HFFc6 (cell line): ENCODE data around the gene PPM1F. TPM values are rescaled to one million over a fixed set of nuclear protein-coding genes. Genes with fewer than 3 reads are reported as not detected.

ENCODE experiments used
- DNase-seq: peaks from one replicate; pipeline ENCODE4 v3.0.0-alpha.2; 2018
- H3K27ac Mint-ChIP-seq: 2 replicates; pipeline ENCODE4 v1.8.0; 2020; ENCODE audit warnings: mild to moderate bottlenecking, mixed read lengths
- H3K27me3 Mint-ChIP-seq: 2 replicates; pipeline ENCODE4 v1.8.0; 2021; ENCODE audit warnings: mild to moderate bottlenecking, moderate library complexity, mixed read lengths; ENCODE audit not compliant: insufficient read depth
- H3K36me3 Mint-ChIP-seq: 2 replicates; pipeline ENCODE4 v1.8.0; 2021; ENCODE audit warnings: low read depth, mixed read lengths
- H3K4me1 Mint-ChIP-seq: 2 replicates; pipeline ENCODE4 v1.8.0; 2020; ENCODE audit warnings: low read depth, mixed read lengths
- H3K4me3 Mint-ChIP-seq: 2 replicates; pipeline ENCODE4 v1.8.0; 2020; ENCODE audit warnings: mild to moderate bottlenecking, moderate library complexity, mixed read lengths
- H3K9me3 Mint-ChIP-seq: 2 replicates; pipeline ENCODE4 v1.8.0; 2020; ENCODE audit warnings: mild to moderate bottlenecking, mixed read lengths
- CTCF ChIP-seq: fragments of 200-600 bp; sonication (generic); IDR thresholded peaks from 2 replicates; pipeline ENCODE4 v1.5.0; 2021; ENCODE audit warnings: antibody characterized with exemption, mild to moderate bottlenecking
- total RNA-seq, 6 experiments: library from RNA; stranded (reverse); fragmentation: NEBNext Ultra II Directional; extraction: Animal tissue kit (Norgen Biotek cat#: 25700); gene quantifications; 2 replicates in 1 of 6; 3 replicates in 5 of 6; pipeline ENCODE4 v1.2.3, GENCODE V29; 2021

PPM1F gene
- total RNA-seq, 6 experiments from 2014 or later = 56.1 to 65.3 (median 60.6) TPM

- Mint-ChIP-seq H3K27me3 (peaks cover 27% of the 10 kb centered on the region), H3K4me1 (no peaks in the 10 kb centered on the region), H3K9me3 (no peaks in the 10 kb centered on the region), H3K27ac (no peak overlapping the region), H3K36me3 (no peaks in the 10 kb centered on the region), H3K4me3 (no peak overlapping the region)
- 0 out of 2 replicates have a peak, but pooled peaks have one; percentile 10 for TF ChIP-seq CTCF
- no peak for DNase-seq
Observed at GRCh38 chr22:21990445-21991303, 38.0 kb upstream of the PPM1F start.

DNA sequence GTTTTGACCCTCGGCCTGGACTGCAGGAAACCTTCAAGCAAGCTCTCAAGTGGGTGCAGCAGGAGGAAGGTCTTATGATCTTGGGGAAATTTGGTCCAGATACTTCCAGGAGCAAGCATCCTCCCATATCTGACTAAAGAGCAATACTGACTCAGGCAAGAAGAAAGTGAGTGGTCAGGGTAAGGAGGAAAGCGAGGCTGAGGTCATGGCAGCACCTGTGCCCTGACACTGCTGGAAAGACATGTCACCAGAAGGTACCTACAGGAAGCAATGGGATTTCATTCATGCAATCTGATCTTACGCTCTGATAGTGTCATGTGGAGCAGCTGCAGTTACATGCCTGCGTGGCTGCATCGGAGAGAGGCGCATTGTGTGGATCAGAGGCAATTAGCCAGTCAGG, 36.4 kb upstream of the PPM1F start:
- Mint-ChIP-seq H3K27ac (no peak overlapping the region), H3K4me3 (no peak overlapping the region), H3K27me3 (peaks cover 16% of the 10 kb centered on the region), H3K9me3 (no peaks in the 10 kb centered on the region), H3K4me1 (peaks cover 6% of the 10 kb centered on the region; the same call in 1 of the 2 replicates), H3K36me3 (no peaks in the 10 kb centered on the region)
- no peak for DNase-seq
- TF ChIP-seq CTCF = no peak

GRCh38 chr22:21985214-21985613, 32.6 kb upstream of the PPM1F start:
- no peaks in the 10 kb centered on the region for H3K36me3 Mint-ChIP-seq
- no peak overlapping the region for H3K4me3 Mint-ChIP-seq
- no peak; the same call in 1 of the 2 replicates for TF ChIP-seq CTCF
- no peaks in the 10 kb centered on the region for H3K9me3 Mint-ChIP-seq
- H3K4me1 Mint-ChIP-seq = peaks cover 21% of the 10 kb centered on the region
- H3K27ac Mint-ChIP-seq = no peak overlapping the region
- DNase-seq = no peak
- H3K27me3 Mint-ChIP-seq = peaks cover 11% of the 10 kb centered on the region

DNA sequence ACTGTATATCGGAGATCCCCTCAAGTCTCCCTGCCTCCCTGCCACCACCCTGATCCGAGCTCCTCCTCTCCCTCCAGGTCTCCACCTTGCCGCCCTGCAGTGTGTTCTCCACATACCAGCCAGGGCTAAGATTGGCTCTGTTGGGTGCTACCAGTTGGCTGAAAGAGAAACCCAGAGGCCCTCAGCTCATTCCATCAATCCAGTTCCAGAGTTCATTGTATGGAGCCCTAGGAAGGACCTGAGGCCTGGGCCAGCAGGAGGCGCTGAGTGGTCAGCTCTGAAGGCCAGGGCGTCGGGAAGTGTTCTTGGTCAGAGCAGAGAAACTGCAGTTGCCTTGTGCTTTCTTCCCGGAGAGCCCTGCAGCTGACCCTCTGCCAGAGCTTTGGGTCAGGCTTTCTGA, 32.1 kb upstream of the PPM1F start:
- H3K36me3 Mint-ChIP-seq = no peaks in the 10 kb centered on the region
- peak; percentile 72 for TF ChIP-seq CTCF
- no peak overlapping the region for H3K27ac Mint-ChIP-seq
- H3K4me3 Mint-ChIP-seq = no peak overlapping the region
- peak; percentile 14 for DNase-seq
- peaks cover 21% of the 10 kb centered on the region for H3K4me1 Mint-ChIP-seq
- H3K27me3 Mint-ChIP-seq = peaks cover 10% of the 10 kb centered on the region
- H3K9me3 Mint-ChIP-seq = no peaks in the 10 kb centered on the region

DNA sequence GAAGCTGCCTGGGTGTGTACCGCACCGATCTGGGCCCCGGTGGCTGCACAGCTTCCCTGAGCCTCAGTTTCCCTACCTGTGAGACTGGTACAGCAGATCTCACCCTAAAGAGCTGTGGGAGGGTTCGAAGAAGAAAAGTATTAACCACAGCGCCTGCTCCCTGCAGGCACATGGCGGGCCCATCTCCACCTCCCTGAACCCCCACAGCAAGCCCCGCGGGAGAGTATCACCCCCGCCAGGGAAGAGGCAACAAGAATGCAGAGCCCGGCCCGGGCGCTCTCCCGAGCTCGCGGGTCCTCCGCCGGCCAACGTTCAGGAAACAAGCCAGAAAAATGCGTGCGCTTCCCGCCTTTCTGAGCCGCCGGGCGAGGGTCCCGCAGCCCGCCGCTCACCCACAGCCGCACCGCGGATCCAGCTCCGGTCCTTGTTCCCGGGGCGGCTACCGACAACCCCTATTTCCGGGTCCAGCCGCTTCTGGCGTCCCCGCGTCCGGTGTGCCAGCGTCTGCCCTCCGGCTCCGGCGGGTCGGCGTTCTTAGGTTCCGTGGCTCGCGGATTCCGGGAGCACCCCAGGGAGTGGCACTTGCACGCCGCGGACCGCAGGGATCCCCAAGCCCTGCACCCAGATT, 29.8 kb upstream of the PPM1F start, which contains the start of gene TOP3B:
Gene TOP3B (minus strand): TSS at position 450 of the 628 bp plus-strand sequence. CDS start 7,078 bp downstream, outside the sequence.
- TF ChIP-seq CTCF = no peak
- peak; percentile 63 for DNase-seq
- H3K9me3 Mint-ChIP-seq = no peaks in the 10 kb centered on the region
- no peaks in the 10 kb centered on the region for H3K27me3 Mint-ChIP-seq
- H3K27ac Mint-ChIP-seq = peak within 1 kb of the TSS; percentile 68
- no peaks in the 10 kb centered on the region for H3K36me3 Mint-ChIP-seq
- peak within 1 kb of the TSS; percentile 92 for H3K4me3 Mint-ChIP-seq
- peaks cover 21% of the 10 kb centered on the region for H3K4me1 Mint-ChIP-seq
